Prostate gland (tissue), 2 donors: Measurements from ENCODE around the gene GRM8.
"Not testable (repeated sequence)": the region's sequence is repeated elsewhere in the genome, so short reads cannot be mapped to it uniquely, and the experiment has no call there.

ENCODE experiments used
- CTCF ChIP-seq, 4 experiments: fragments of 200-600 bp in 2 of 4; fragments of 450-650 bp in 2 of 4; sonication (generic) in 2 of 4; IDR thresholded peaks; 1 replicate in 3 of 4; 2 replicates in 1 of 4; pipeline ENCODE4 v1.5.1; 2016 to 2019; ENCODE audit warnings: antibody characterized with exemption in 4 of 4, mild to moderate bottlenecking in 2 of 4, moderate library complexity in 2 of 4
- POLR2A ChIP-seq: fragments of 450-650 bp; IDR thresholded peaks from one replicate; pipeline ENCODE4 v1.6.1; 2016; ENCODE audit warnings: antibody characterized with exemption, mild to moderate bottlenecking
- POLR2AphosphoS5 ChIP-seq: sonication (generic); formaldehyde crosslinking; IDR thresholded peaks from one replicate; pipeline ENCODE4 v1.6.1; 2017; ENCODE audit warnings: antibody characterized with exemption

DNA sequence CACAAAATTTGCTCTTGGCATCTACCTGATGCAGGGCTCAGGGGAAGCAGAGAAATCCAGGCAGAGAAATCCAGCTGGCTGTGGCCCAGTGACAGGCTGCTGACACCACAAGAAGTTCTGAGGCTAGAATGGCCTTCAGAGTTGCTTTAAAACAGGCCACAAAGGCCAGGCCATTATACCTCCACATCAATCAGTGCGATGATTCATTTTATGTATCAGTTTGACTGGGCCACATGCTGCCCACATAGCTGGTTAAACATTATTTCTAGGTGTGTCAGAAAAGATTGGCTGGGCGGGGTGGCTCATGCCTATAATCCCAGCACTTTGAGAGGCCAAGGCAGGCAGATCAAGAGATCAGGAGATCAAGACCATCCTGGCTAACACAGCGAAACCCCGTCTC, 341.1 kb downstream of the GRM8 start:
- TF ChIP-seq CTCF (IDR thresholded peaks at IDR 0.05); POLR2A; POLR2AphosphoS5: not testable (repeated sequence)
